Adrenal gland (tissue), 12 donors: ENCODE results near the gene CBX4. TPM values are rescaled to one million over a fixed set of nuclear protein-coding genes. Genes with fewer than 3 reads are reported as not detected.

Experiments
- DNase-seq, 7 donors: peaks; one replicate each; pipeline ENCODE4 v3.0.0-alpha.2; 2019 to 2020
- H3K27ac ChIP-seq, 5 donors: fragments of 200-600 bp; sonication (generic) in 4 of 5; 1 replicate in 3 of 5; 2 replicates in 2 of 5; pipeline versions ENCODE4 v1.5.1 to v1.8.0; 2016 to 2020; ENCODE audit warnings: mild to moderate bottlenecking in 1 of 5
- H3K27me3 ChIP-seq: fragments of 200-600 bp; 2 replicates; pipeline ENCODE4 v1.8.0; 2021
- H3K36me3 ChIP-seq, 2 donors: fragments of 200-600 bp; replicated peaks in 1 of 2; 1 replicate in 1 of 2; 2 replicates in 1 of 2; pipeline versions ENCODE4 v1.5.1 to v1.8.0; 2018 to 2022
- H3K4me1 ChIP-seq, 2 donors: fragments of 200-600 bp; replicated peaks in 1 of 2; 1 replicate in 1 of 2; 2 replicates in 1 of 2; pipeline versions ENCODE4 v1.5.1 to v1.8.0; 2018 to 2021
- H3K4me3 ChIP-seq, 4 donors: fragments of 200-600 bp; sonication (generic) in 3 of 4; one replicate each; pipeline ENCODE4 v1.5.1; 2016 to 2018
- H3K9me3 ChIP-seq, 3 donors: fragments of 200-600 bp; sonication (generic) in 1 of 3; replicated peaks in 1 of 3; 1 replicate in 2 of 3; 2 replicates in 1 of 3; pipeline versions ENCODE4 v1.5.1 to v1.8.0; 2016 to 2021
- POLR2A ChIP-seq, 2 donors: fragments of 450-650 bp; IDR thresholded peaks; one replicate each; pipeline ENCODE4 v1.6.1; 2017; ENCODE audit warnings: antibody characterized with exemption in 2 of 2, mild to moderate bottlenecking in 2 of 2, moderate library complexity in 1 of 2
- WGBS, 4 donors: extraction: QIAGEN DNeasy Blood & Tissue Kit in 2 of 4; methylation state at CpG; one replicate each; pipeline versions ENCODE4 v1.1.5 to v1.1.7; 2013 to 2017; 5-methylcytosine and 5-hydroxymethylcytosine counted together
- intact Hi-C, 2 donors: fragments of 100-400 bp; cut with DNase I; formaldehyde crosslinking; loops; one replicate each; pipeline versions ENCODE4 v1.14.1 to v1.15.0; 2022 to 2023
- polyA plus RNA-seq, 3 donors: library from polyadenylated mRNA; stranded (reverse); fragments of 200-250 nt in 2 of 3; fragments of 350-450 nt in 1 of 3; fragmentation: Illumina TruSeq in 1 of 3; extraction: RNeasy Lipid Tissue Mini Kit (QIAGEN cat#74804) in 1 of 3; gene quantifications; one replicate each; pipeline ENCODE4 v1.2.3, GENCODE V29; 2013 to 2014
- total RNA-seq, 9 donors: library from RNA; depleted of rRNA in 4 of 9; stranded (reverse); fragments of >200 nt in 4 of 9; fragments of 120-200 nt in 1 of 9; fragmentation: NEBNext Ultra II Directional in 1 of 9; extraction: Animal tissue kit (Norgen Biotek cat#: 25700) in 1 of 9; gene quantifications; one replicate each; pipeline versions ENCODE4 v1.1.0 to v1.2.4, GENCODE V29; 2013 to 2023
- TF ChIP-seq, protein P1 (sequence below), 6 experiments: fragments of 450-650 bp in 4 of 6; fragments of 200-600 bp in 2 of 6; sonication (generic) in 1 of 6; IDR thresholded peaks; 1 replicate in 5 of 6; 2 replicates in 1 of 6; pipeline versions ENCODE4 v1.5.1 to v1.8.0; 2016 to 2021; ENCODE audit warnings: antibody characterized with exemption in 6 of 6, mild to moderate bottlenecking in 2 of 6, moderate library complexity in 1 of 6
- donor health status: healthy with polysubstance abuse.
- donor health status: Bipolar disorder and iron deficiency.
- donor health status: DM: yes; HTN: yes; CAD: no.
- donor health status: DM: no; HTN: no; CAD: no.
- donor health status: DM: no; HTN: no; CAD: no.
- donor health status: DM: yes; HTN: yes; CAD: no.

CBX4 gene
- total and polyA plus RNA-seq, 12 donors: 5.4 to 39.3 (median 17.0) TPM

DNA sequence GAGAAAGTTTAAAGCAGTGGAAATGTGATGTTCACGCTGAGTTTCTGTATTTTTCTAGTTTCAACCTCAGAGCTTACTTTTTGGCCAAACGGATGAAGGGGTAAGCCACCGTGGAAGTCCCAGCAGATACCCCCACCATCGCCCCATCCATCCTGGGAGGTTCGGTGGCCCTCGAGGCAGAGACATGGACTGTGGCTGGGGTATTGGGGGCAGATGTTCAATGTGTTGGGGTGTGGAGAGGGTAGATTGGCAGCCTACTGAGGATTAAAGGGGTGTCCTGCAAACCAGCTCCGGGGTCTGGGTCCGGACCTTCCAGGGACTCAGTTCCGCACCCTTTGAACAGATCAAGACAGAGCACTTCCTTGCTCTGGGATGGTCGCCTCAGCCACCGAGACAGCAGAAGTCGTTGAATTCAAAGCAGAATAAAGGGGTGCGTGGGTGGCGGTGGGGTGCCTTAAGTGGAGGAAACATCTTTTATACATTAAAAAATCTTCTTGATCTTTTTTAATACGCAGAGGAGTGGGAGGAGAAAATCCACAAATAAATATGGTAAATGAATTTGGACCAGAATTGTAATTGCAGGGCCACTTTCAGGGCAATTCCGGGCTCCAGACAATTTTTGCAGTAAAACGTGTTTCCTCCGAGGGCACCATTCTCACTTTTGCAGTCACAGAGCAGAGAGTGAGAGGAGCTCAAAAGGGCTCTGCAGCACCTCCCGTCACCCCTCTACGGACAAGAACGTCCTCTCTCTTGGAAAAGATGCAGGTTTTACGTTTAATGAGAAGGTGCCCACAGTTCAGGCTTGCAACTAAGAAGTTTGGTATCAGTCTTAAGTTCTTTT, 34.2 kb downstream of the CBX4 start:
- intact Hi-C loops: loop anchor here in 1 of 2 donors (5.0 kb wide), 1 partner anchor 32 kb away; the partner anchor contains the start of gene CBX4
- TF ChIP-seq, protein P1, sequence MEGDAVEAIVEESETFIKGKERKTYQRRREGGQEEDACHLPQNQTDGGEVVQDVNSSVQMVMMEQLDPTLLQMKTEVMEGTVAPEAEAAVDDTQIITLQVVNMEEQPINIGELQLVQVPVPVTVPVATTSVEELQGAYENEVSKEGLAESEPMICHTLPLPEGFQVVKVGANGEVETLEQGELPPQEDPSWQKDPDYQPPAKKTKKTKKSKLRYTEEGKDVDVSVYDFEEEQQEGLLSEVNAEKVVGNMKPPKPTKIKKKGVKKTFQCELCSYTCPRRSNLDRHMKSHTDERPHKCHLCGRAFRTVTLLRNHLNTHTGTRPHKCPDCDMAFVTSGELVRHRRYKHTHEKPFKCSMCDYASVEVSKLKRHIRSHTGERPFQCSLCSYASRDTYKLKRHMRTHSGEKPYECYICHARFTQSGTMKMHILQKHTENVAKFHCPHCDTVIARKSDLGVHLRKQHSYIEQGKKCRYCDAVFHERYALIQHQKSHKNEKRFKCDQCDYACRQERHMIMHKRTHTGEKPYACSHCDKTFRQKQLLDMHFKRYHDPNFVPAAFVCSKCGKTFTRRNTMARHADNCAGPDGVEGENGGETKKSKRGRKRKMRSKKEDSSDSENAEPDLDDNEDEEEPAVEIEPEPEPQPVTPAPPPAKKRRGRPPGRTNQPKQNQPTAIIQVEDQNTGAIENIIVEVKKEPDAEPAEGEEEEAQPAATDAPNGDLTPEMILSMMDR (IDR thresholded peaks at IDR 0.05): no peak
- no peak for TF ChIP-seq POLR2A (IDR thresholded peaks at IDR 0.05)
- Histone ChIP-seq H3K36me3 (no peaks in the 10 kb centered on the region), H3K4me3 (no peak overlapping the region), H3K4me1 (peaks cover 0 to 6% of the 10 kb centered on the region in 2 donors), H3K27ac (no peak overlapping the region), H3K27me3 (peaks cover 93% of the 10 kb centered on the region), H3K9me3 (no peaks in the 10 kb centered on the region)
- WGBS, 4 donors: 13 to 24% (median 17%) methylated on average over 19 to 22 of the region's 22 CpGs
- DNase-seq: no peak

DNA sequence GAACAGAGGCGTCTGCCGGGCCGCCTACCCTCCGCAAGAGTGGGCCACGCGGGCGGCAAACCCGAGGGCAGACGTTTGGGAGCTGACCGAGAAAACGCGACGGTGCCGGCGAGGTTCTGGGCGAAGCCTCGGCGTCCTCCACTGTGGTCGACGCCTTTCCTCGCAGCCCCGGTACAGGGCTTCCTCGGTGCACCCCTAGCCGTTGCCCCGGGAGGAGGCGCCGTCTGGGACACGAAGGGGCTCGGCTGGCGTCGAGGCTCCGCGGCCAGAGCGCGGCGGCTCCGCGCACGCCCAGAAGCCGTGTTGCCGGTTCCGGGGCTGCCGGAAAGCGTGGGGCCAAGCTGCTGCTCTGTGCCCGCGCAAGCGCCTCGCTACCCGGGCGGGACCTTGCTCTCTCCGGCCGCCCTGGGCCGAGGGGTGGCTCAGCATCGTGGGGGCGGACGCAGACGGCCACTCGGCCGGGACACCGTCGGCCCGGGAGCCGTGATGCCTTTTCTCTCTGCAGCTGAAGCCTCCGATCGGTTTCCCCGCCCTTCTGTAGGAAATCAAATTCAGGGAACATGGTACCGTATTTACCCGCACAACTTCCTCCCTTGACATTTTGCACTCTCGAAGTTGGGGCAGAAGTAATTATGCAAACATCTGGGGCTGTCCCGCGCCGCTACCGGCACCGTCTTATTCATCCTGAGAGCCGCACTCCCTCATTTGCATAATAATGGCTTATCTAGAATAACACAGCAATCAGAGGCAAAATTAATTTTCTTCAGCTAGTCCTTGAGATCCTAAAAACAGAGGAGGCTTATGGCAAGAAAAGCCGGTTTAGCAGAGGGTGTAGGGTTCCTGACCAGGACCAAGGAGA, 35.0 kb downstream of the CBX4 start:
- peaks cover 95% of the 10 kb centered on the region for H3K27me3 ChIP-seq
- H3K4me1 ChIP-seq: peaks cover 0 to 6% of the 10 kb centered on the region in 2 donors
- H3K36me3 ChIP-seq: no peaks in the 10 kb centered on the region
- H3K4me3 ChIP-seq: no peak overlapping the region
- no peak for DNase-seq
- H3K27ac ChIP-seq: no peak overlapping the region
- TF ChIP-seq POLR2A (IDR thresholded peaks at IDR 0.05): no peak
- TF ChIP-seq, protein P1 (IDR thresholded peaks at IDR 0.05): no peak
- WGBS, 4 donors: 3 to 4% (median 3%) methylated on average over 26 to 76 of the region's 76 CpGs
- intact Hi-C loops: loop anchor here in 1 of 2 donors (5.0 kb wide), 1 partner anchor 33 kb away; the partner anchor contains the start of gene CBX4
- no peaks in the 10 kb centered on the region for H3K9me3 ChIP-seq

DNA sequence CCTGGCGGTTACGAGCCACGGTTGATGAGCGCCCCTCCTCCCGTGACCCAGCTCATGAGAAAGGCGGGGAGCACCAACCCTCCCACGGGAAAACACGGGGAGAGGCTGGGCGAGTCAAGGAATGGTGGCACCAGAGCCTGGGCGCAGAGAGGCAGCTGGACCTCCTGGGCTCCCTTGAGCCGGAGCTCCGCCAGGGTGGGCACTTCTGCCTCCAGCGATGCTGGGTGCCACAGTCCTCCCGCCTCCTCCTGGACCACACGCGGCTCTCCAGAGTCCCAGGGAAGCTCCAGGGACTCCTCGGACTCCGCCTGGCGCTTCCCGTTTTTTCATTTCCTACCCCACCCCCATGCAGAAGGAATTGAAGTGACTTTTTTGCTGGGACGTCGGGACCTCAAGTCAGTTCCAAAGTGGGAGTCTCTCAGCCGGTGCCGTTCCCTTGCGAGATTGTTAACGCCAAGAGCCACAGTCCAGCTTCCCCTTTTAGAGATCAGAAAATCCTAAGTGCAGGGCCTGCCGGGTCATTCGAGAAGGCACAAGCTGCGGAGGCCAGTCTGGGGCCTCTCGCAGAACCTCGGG, 35.7 kb downstream of the CBX4 start:
- Histone ChIP-seq H3K36me3 (no peaks in the 10 kb centered on the region), H3K9me3 (no peaks in the 10 kb centered on the region), H3K4me3 (no peak overlapping the region), H3K27ac (no peak overlapping the region), H3K4me1 (peaks cover 5 to 13% of the 10 kb centered on the region in 2 donors), H3K27me3 (peaks cover 95% of the 10 kb centered on the region)
- 5 to 11% (median 11%) methylated on average over 18 to 31 of the region's 31 CpGs for WGBS, 4 donors
- TF ChIP-seq POLR2A (IDR thresholded peaks at IDR 0.05): no peak
- TF ChIP-seq, protein P1 (IDR thresholded peaks at IDR 0.05): no peak
- intact Hi-C loops: loop anchor here in 1 of 2 donors (5.0 kb wide), 1 partner anchor 34 kb away; the partner anchor contains the start of gene CBX4
- DNase-seq: no peak
